ENCODE data around the gene MCCC2. TPM values are rescaled to one million over a fixed set of nuclear protein-coding genes. Genes with fewer than 3 reads are reported as not detected.
"Not testable (repeated sequence)": the region's sequence is repeated elsewhere in the genome, so short reads cannot be mapped to it uniquely, and the experiment has no call there.

The MCCC2 gene
- total RNA-seq, 1 donor from 2014 or later: 31.4 TPM

- no peak for TF ChIP-seq CTCF (IDR thresholded peaks at IDR 0.05)
- no peak for DNase-seq
- no peaks in the 10 kb centered on the region for H3K27me3 ChIP-seq (ENCODE audit: low read depth)
- H3K27ac ChIP-seq: no peak overlapping the region
- H3K36me3 ChIP-seq: peaks cover 9% of the 10 kb centered on the region
- no peaks in the 10 kb centered on the region for H3K4me1 ChIP-seq
- H3K4me3 ChIP-seq: no peak overlapping the region
- intact Hi-C loops (cut with DNase I): no loop called here
- H3K9me3 ChIP-seq: no peaks in the 10 kb centered on the region
- no peak for ATAC-seq
Measured at GRCh38 chr5:71662381-71662780, 75.2 kb downstream of the MCCC2 start.

- Histone ChIP-seq H3K4me3 (no peak overlapping the region), H3K27me3 (ENCODE audit: low read depth) (no peaks in the 10 kb centered on the region), H3K36me3 (no peaks in the 10 kb centered on the region), H3K9me3 (no peaks in the 10 kb centered on the region), H3K4me1 (no peaks in the 10 kb centered on the region), H3K27ac (no peak overlapping the region)
- ATAC-seq (no peak), DNase-seq (no peak)
- no peak for TF ChIP-seq CTCF (IDR thresholded peaks at IDR 0.05)
- intact Hi-C loops (cut with DNase I): no loop called here
Measured at GRCh38 chr5:71663191-71663969, 76.2 kb downstream of the MCCC2 start.

GRCh38 chr5:71664615-71665014 is 77.5 kb downstream of the MCCC2 start:
- H3K27ac ChIP-seq; H3K9me3 ChIP-seq; H3K4me1 ChIP-seq; H3K27me3 ChIP-seq (ENCODE audit: low read depth); DNase-seq; H3K36me3 ChIP-seq; H3K4me3 ChIP-seq; intact Hi-C loops (cut with DNase I); ATAC-seq: not testable (repeated sequence)

GRCh38 chr5:71666321-71666720 is 79.2 kb downstream of the MCCC2 start:
- no peak for DNase-seq
- no peaks in the 10 kb centered on the region for H3K27me3 ChIP-seq (ENCODE audit: low read depth)
- no peak overlapping the region for H3K4me3 ChIP-seq
- no peaks in the 10 kb centered on the region for H3K36me3 ChIP-seq
- intact Hi-C loops (cut with DNase I): no loop called here
- TF ChIP-seq CTCF (IDR thresholded peaks at IDR 0.05): no peak
- ATAC-seq: no peak
- H3K9me3 ChIP-seq: no peaks in the 10 kb centered on the region
- H3K4me1 ChIP-seq: no peaks in the 10 kb centered on the region
- H3K27ac ChIP-seq: no peak overlapping the region

GRCh38 chr5:71677977-71678376 is 90.8 kb downstream of the MCCC2 start:
- peaks cover 5% of the 10 kb centered on the region for H3K27me3 ChIP-seq (ENCODE audit: low read depth)
- no peaks in the 10 kb centered on the region for H3K4me1 ChIP-seq
- TF ChIP-seq CTCF (IDR thresholded peaks at IDR 0.05): no peak
- ATAC-seq (no peak), DNase-seq (no peak)
- intact Hi-C loops (cut with DNase I): no loop called here
- no peak overlapping the region for H3K4me3 ChIP-seq
- H3K27ac ChIP-seq: no peak overlapping the region
- H3K36me3 ChIP-seq: no peaks in the 10 kb centered on the region
- H3K9me3 ChIP-seq: no peaks in the 10 kb centered on the region

- ATAC-seq: no peak
- intact Hi-C loops (cut with DNase I): no loop called here
Measured at GRCh38 chr5:71679714-71680113, 92.6 kb downstream of the MCCC2 start.

More at GRCh38 chr5:71679714-71680113, 92.6 kb downstream of the MCCC2 start:
- Histone ChIP-seq H3K36me3 (no peaks in the 10 kb centered on the region), H3K4me1 (no peaks in the 10 kb centered on the region), H3K9me3 (no peaks in the 10 kb centered on the region), H3K4me3 (no peak overlapping the region), H3K27ac (no peak overlapping the region), H3K27me3 (ENCODE audit: low read depth) (peaks cover 5% of the 10 kb centered on the region)
- DNase-seq: no peak
- no peak for TF ChIP-seq CTCF (IDR thresholded peaks at IDR 0.05)

Data from lower lobe of right lung (tissue), 2 donors.